SU-DHL-6 (cell line): ENCODE results near the gene LARGE2.

Experiments used
- CTCF ChIP-seq: fragments of 200-600 bp; sonication (generic); IDR thresholded peaks from one replicate; pipeline ENCODE4 v1.5.1; 2017; ENCODE audit warnings: antibody characterized with exemption, mild to moderate bottlenecking, low read length, moderate library complexity; ENCODE audit not compliant: insufficient read depth, poor library complexity, severe bottlenecking
- EZH2phosphoT487 ChIP-seq: fragments of 200-600 bp; sonication (generic), shearing (Covaris generic); conservative IDR thresholded peaks from 2 replicates; pipeline ENCODE4 v1.6.1; 2018; ENCODE audit warnings: mild to moderate bottlenecking, antibody characterized with exemption, low read length, moderate library complexity, mixed read lengths

- TF ChIP-seq CTCF (no peak), EZH2phosphoT487 (no peak)
These were observed 17.4 kb upstream of the LARGE2 start for GRCh38 chr11:45905095-45905494.
